ENCODE data around the gene OTUD5. TPM values are rescaled to one million over a fixed set of nuclear protein-coding genes. Genes with fewer than 3 reads are reported as not detected.

OTUD5 gene
- total RNA-seq, 2 donors from 2014 or later, result 91.0 to 91.6 TPM

DNA sequence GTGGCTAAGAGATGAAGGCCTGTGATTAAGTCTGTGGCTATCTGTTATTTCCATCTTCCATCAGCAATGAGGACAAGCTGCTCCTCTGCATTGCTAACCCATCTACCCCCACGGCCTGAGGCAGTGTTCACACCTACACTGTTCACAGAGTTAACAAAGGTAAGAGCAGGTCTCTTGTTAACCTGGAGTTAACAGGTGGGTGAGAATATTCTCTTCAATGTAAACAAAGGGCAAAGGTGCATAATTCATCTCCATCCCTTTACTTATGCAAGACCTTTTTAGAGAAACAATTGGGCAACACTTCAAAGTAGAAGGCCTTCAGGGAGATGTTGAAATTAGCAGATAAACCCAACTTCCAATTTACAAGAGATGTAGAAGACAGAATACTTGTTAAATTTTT lies 48.8 kb downstream of the OTUD5 start:
- ATAC-seq, result no peak
- no peaks in the 10 kb centered on the region for H3K9me3 ChIP-seq (ENCODE audit: control insufficient read depth, low read length, poor library complexity, severe bottlenecking)
- Mint-ChIP-seq H3K4me1 (peaks cover 25% of the 10 kb centered on the region), H3K27ac (no peak overlapping the region), H3K4me3 (peak overlapping the region; percentile 12), H3K36me3 (ENCODE audit: low read depth) (peaks cover 2% of the 10 kb centered on the region), H3K27me3 (no peaks in the 10 kb centered on the region)
- no peak for DNase-seq

DNA sequence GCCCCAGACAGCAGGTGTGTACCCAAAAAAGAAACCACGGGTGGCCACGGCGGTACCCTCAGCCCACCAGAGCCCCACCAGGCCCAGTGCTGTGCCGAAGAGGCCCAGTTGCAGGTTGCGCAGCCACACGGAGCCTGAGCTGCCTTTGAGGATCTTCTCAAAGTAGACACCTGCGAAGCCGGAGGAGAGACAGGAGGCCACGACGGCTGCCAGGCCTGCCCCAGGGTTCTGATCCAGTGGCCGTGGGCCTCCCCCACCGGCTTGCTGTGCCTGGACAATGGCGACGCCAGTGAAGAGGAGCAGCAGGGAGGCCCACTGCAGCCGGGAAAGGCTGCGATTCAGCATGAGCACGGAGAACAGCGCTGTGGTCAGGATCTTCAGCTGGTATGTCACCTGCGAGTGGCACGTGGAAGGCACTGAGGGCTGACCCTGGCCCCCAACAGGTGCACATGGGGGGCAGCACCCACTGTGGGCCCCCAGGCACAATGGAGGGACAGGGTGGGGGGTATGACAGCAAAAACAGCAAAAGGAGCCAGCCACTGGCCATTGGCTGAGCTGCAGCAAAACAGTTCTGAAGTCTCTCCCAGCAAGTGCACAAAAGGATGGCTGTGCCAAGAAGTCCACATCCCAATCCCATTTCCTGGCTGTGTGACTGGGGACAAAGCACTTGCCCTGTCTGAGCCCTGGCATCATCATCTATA lies 52.2 kb downstream of the OTUD5 start:
- no peaks in the 10 kb centered on the region for H3K9me3 ChIP-seq (ENCODE audit: control insufficient read depth, low read length, poor library complexity, severe bottlenecking)
- H3K36me3 Mint-ChIP-seq (ENCODE audit: low read depth), result peaks cover 2% of the 10 kb centered on the region
- ATAC-seq (no peak), DNase-seq (no peak)
- no peaks in the 10 kb centered on the region for H3K27me3 Mint-ChIP-seq
- no peak overlapping the region for H3K27ac Mint-ChIP-seq
- H3K4me3 Mint-ChIP-seq, result no peak overlapping the region
- H3K4me1 Mint-ChIP-seq, result peaks cover 2% of the 10 kb centered on the region

DNA sequence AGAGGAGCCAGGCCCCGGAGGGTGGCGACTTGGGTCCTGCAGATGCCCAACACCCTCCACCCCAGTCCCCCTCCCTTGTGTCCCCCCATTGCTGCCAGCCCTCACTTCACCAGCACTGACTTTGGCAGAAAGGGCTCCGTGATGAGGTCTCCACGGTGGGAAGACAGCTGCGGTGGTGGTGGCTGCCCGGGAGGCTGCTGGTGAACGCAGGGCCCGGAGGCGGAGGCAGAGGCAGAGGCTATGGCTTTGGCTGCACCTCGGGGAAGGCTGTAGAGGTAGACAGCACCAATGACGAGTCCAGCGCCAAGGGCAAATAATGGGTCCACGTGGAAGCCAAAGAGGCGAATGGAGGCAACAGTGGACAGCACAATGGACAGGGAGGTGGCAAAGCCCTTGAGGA lies 52.8 kb downstream of the OTUD5 start:
- H3K36me3 Mint-ChIP-seq (ENCODE audit: low read depth), result peaks cover 2% of the 10 kb centered on the region
- H3K27ac Mint-ChIP-seq, result no peak overlapping the region
- DNase-seq (no peak), ATAC-seq (no peak)
- H3K4me1 Mint-ChIP-seq, result peaks cover 2% of the 10 kb centered on the region
- no peak overlapping the region for H3K4me3 Mint-ChIP-seq
- no peaks in the 10 kb centered on the region for H3K27me3 Mint-ChIP-seq
- no peaks in the 10 kb centered on the region for H3K9me3 ChIP-seq (ENCODE audit: control insufficient read depth, low read length, poor library complexity, severe bottlenecking)

DNA sequence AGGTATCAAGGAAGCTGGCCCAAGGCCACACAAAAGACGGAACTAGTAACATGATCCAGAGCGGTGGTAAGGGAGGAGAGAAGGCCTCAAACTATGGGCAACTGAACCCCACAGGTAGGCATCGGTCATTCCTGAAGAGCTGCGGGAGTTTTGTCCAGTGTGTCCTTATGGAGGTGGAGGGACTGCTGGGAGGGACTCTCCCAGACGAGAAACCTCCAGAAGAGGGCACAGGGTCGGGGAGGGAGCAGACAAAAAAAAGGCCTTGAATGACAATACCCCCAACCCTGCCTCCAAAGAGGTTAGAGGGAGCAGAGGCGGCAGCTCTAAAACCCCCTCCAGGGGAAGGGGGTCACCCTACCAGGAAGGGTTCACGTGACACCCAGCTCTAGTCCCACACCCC lies 53.2 kb downstream of the OTUD5 start:
- Mint-ChIP-seq H3K36me3 (ENCODE audit: low read depth) (peaks cover 2% of the 10 kb centered on the region), H3K27ac (no peak overlapping the region), H3K4me3 (no peak overlapping the region), H3K27me3 (no peaks in the 10 kb centered on the region), H3K4me1 (peaks cover 2% of the 10 kb centered on the region)
- no peak for DNase-seq
- ATAC-seq, result no peak
- no peaks in the 10 kb centered on the region for H3K9me3 ChIP-seq (ENCODE audit: control insufficient read depth, low read length, poor library complexity, severe bottlenecking)

DNA sequence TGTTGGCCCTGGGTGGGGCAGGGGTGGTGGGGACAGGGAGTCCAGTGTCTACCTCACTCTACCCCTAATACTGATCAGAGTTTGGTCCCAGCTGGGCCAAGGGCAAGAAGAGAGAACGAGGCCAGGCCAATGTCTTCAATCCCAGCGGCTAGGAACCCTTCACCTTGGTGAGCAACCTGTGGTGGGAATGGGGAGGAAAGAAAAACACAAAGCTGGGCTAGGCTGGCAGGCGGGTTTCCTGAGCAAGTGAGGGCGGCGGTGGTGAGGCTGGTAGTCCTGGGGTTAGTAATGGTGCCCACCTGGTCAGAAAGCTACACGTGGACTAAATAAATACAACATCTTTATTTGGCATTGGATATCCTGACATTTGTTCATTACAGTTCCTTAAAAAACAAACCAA lies 54.1 kb downstream of the OTUD5 start:
- Mint-ChIP-seq H3K27me3 (no peaks in the 10 kb centered on the region), H3K4me3 (peak overlapping the region; percentile 15), H3K27ac (peak overlapping the region; percentile 34), H3K4me1 (peaks cover 4% of the 10 kb centered on the region), H3K36me3 (ENCODE audit: low read depth) (peaks cover 2% of the 10 kb centered on the region)
- H3K9me3 ChIP-seq (ENCODE audit: control insufficient read depth, low read length, poor library complexity, severe bottlenecking), result no peaks in the 10 kb centered on the region
- DNase-seq (no peak), ATAC-seq (no peak)

DNA sequence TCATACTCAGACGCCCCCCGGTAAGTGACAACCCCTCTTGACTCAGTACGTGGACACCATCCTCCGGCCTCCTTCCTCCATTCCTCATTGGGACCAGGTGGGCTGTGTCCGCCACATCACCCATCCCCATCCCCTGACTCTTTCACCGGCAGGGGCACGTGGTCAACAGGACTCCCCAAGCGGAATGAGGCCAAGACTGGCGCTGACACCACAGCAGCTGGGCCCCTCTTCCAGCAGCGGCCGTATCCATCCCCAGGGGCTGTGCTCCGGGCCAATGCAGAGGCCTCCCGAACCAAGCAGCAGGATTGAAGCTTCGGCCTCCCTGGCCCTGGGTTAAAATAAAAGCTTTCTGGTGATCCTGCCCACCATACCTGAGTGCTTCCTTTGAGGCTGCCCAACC lies 54.6 kb downstream of the OTUD5 start:
- H3K36me3 Mint-ChIP-seq (ENCODE audit: low read depth), result peaks cover 2% of the 10 kb centered on the region
- H3K27me3 Mint-ChIP-seq, result no peaks in the 10 kb centered on the region
- ATAC-seq, result no peak
- H3K9me3 ChIP-seq (ENCODE audit: control insufficient read depth, low read length, poor library complexity, severe bottlenecking), result no peaks in the 10 kb centered on the region
- H3K27ac Mint-ChIP-seq, result peak overlapping the region; percentile 34
- DNase-seq, result no peak
- peaks cover 9% of the 10 kb centered on the region for H3K4me1 Mint-ChIP-seq
- no peak overlapping the region for H3K4me3 Mint-ChIP-seq

DNA sequence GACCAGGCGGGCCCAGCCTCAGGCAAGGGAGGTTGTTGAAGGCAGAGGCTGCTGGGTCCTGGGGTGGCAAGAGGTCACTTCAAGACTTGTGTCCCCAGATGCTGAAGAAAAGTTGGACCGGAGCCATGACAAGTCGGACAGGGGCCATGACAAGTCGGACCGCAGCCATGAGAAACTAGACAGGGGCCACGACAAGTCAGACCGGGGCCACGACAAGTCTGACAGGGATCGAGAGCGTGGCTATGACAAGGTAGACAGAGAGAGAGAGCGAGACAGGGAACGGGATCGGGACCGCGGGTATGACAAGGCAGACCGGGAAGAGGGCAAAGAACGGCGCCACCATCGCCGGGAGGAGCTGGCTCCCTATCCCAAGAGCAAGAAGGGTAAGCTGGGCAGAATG lies 55.3 kb downstream of the OTUD5 start:
- ATAC-seq (no peak), DNase-seq (no peak)
- H3K4me1 Mint-ChIP-seq, result peaks cover 10% of the 10 kb centered on the region
- H3K4me3 Mint-ChIP-seq, result no peak overlapping the region
- H3K9me3 ChIP-seq (ENCODE audit: control insufficient read depth, low read length, poor library complexity, severe bottlenecking), result no peaks in the 10 kb centered on the region
- peak overlapping the region; percentile 34 for H3K27ac Mint-ChIP-seq
- H3K27me3 Mint-ChIP-seq, result no peaks in the 10 kb centered on the region
- peaks cover 2% of the 10 kb centered on the region for H3K36me3 Mint-ChIP-seq (ENCODE audit: low read depth)

DNA sequence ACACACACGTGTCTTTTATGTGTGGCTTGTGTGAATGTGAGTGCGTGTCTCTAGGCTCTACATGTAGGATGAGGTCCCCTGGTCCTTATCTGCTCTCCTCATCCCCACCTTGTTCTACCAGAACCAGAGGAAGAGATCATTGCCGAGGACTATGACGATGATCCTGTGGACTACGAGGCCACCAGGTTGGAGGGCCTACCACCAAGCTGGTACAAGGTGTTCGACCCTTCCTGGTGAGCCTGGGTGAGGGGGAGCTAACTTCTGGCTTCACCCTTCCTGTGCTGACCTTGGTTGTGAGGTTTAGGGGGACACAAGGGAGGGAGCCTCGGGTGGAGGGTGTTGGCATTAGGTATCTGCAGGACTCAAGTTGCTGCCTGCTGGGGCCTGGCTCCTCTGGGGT lies 56.3 kb downstream of the OTUD5 start:
- peaks cover 13% of the 10 kb centered on the region for H3K4me1 Mint-ChIP-seq
- no peak for DNase-seq
- H3K4me3 Mint-ChIP-seq, result no peak overlapping the region
- H3K27me3 Mint-ChIP-seq, result no peaks in the 10 kb centered on the region
- H3K27ac Mint-ChIP-seq, result peak overlapping the region; percentile 49
- ATAC-seq, result no peak
- no peaks in the 10 kb centered on the region for H3K9me3 ChIP-seq (ENCODE audit: control insufficient read depth, low read length, poor library complexity, severe bottlenecking)
- peaks cover 2% of the 10 kb centered on the region for H3K36me3 Mint-ChIP-seq (ENCODE audit: low read depth)

DNA sequence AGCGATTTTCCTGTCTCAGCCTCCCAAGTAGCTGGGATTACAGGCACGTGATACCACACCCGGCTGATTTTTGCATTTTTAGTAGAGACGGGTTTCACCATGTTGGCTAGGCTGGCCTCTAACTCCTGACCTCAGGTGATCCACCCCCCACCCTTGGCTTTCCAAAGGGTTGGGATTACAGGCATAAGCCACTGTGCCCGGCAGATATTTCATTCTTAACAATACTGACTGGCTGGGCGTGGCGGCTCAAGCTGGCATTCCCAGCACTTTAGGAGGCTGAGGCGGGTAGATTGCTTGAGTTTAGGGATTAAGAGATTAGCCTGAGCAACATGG lies 58.4 kb downstream of the OTUD5 start:
- peak overlapping the region; percentile 28 for H3K4me3 Mint-ChIP-seq
- H3K27me3 Mint-ChIP-seq, result no peaks in the 10 kb centered on the region
- peaks cover 2% of the 10 kb centered on the region for H3K36me3 Mint-ChIP-seq (ENCODE audit: low read depth)
- no peak overlapping the region for H3K27ac Mint-ChIP-seq
- peaks cover 13% of the 10 kb centered on the region for H3K4me1 Mint-ChIP-seq
- H3K9me3 ChIP-seq (ENCODE audit: control insufficient read depth, low read length, poor library complexity, severe bottlenecking), result no peaks in the 10 kb centered on the region
- DNase-seq (no peak), ATAC-seq (no peak)

DNA sequence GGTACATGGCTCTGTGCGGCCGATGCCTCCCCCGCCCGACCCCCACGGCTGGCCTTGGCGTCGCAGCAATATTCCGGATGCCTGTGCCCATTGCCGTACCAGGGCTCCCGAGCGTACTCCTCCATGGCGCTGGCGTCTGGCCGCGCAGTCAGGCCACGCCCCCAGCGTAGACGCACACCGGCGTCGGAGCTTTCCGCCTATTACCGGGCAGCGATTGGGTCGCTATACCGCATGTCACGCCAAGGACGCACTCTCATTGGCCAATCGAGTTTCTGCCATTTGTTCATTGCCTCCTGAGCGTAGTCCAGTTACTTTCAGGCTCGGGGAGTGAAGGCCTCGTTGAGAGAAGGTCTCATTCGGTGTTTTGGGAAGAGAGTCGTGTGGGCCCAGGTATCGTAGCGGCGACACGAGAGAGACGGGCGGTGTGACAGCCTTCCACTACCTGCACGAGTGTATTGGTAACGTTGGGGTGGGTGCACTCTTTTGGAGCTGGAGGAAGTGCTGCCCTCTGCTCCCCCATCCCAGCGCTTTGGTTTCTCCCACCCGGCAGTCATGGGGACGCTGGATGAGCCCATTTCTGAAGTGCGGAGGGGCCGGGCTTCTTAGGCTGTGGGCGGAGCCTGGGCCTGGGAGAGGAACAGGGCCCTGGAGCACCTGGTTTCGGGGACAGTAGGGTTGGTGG lies 59.6 kb downstream of the OTUD5 start, which contains the start of the genes PQBP1 and TIMM17B:
Gene PQBP1 (plus strand): TSS at position 306 of the 682 bp plus-strand sequence. CDS start 580 bp downstream, outside the sequence.
Gene TIMM17B (minus strand): TSS at position 144 of the 682 bp plus-strand sequence. CDS start 19 bp downstream, at position 125.
- peak; percentile 86 for ATAC-seq
- H3K36me3 Mint-ChIP-seq (ENCODE audit: low read depth), result peaks cover 2% of the 10 kb centered on the region

DNA sequence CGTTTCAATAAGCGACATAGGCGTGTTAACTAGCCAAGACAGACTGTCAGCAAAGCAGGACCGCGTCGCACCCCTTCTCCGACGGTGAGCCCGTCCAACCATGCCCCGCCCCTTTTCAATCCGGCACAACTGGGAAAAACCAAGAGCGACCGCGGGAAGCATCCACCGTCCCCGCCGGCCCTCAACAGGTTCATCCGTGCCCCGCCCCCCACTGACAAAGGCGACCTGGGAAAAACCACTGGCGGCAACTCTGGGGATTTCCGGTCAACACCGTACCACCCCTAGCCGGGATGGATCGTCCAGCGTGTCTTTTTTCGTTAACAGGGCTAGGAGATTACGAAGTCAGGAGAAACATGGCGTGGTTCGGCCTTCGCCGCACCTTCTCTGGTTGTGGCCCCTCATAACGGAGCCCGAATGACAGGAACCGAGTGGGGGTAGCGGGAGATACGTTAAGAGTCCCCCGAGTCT lies 60.2 kb downstream of the OTUD5 start:
- Mint-ChIP-seq H3K4me3 (peak overlapping the region; percentile 95), H3K27me3 (no peaks in the 10 kb centered on the region), H3K4me1 (peaks cover 11% of the 10 kb centered on the region), H3K36me3 (ENCODE audit: low read depth) (peaks cover 1% of the 10 kb centered on the region), H3K27ac (peak overlapping the region; percentile 93)
- no peaks in the 10 kb centered on the region for H3K9me3 ChIP-seq (ENCODE audit: control insufficient read depth, low read length, poor library complexity, severe bottlenecking)
- peak; percentile 41 for ATAC-seq
- peak in 2 of 3 donors; percentile 48 to 60 for DNase-seq

More for the DNA sequence above, 59.6 kb downstream of the OTUD5 start, which contains the start of the genes PQBP1 and TIMM17B:
- peak within 1 kb of the TSS; percentile 95 for H3K4me3 Mint-ChIP-seq
- H3K27ac Mint-ChIP-seq, result peak within 1 kb of the TSS; percentile 93
- peak; percentile 73 to 81 (median 78) for DNase-seq
- no peaks in the 10 kb centered on the region for H3K9me3 ChIP-seq (ENCODE audit: control insufficient read depth, low read length, poor library complexity, severe bottlenecking)
- H3K4me1 Mint-ChIP-seq, result peaks cover 11% of the 10 kb centered on the region
- no peaks in the 10 kb centered on the region for H3K27me3 Mint-ChIP-seq

DNA sequence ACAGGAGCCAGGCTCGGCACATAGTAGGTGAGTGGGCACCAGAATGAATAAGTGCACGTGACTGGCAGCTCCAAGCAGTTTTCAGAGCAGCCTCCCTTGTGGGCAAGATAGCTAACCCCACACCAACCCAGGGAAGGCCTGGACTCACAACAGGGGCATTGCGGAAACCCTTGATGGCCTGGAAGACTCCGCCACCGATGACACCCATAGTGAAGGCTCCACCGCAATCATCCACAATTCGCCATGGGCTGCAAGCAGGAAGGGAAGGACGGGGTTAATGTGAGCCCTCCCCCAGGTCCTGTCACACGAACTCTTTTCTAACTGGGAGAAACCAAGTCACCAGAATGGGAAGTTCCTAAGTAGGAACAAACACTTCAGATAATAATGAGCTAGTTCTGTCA lies 60.8 kb downstream of the OTUD5 start:
- DNase-seq (no peak), ATAC-seq (no peak)
- H3K4me1 Mint-ChIP-seq, result peaks cover 14% of the 10 kb centered on the region
- H3K36me3 Mint-ChIP-seq (ENCODE audit: low read depth), result no peaks in the 10 kb centered on the region
- no peaks in the 10 kb centered on the region for H3K9me3 ChIP-seq (ENCODE audit: control insufficient read depth, low read length, poor library complexity, severe bottlenecking)
- H3K4me3 Mint-ChIP-seq, result peak overlapping the region; percentile 95
- peak overlapping the region; percentile 93 for H3K27ac Mint-ChIP-seq
- H3K27me3 Mint-ChIP-seq, result no peaks in the 10 kb centered on the region

DNA sequence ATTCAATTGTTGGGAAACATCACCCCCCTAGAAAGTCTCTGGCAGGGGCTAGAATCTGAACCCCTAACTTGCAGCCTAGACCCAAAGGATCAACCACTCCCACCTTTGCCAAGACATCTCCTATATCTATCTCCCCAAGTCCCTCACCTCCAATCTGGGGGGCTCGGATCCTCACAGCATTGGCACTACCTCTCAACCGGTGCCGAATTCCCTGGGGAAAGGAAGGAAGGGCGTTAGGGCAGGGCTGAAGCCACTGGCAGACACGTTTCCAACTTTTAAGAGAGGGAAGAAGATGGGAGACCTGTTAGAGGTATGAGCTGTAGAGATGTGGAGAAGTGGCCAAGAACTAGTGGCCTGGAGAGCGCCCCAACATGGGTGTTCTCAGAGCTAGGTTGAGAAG lies 62.5 kb downstream of the OTUD5 start:
- Mint-ChIP-seq H3K27ac (no peak overlapping the region), H3K27me3 (no peaks in the 10 kb centered on the region), H3K4me1 (peaks cover 24% of the 10 kb centered on the region), H3K36me3 (ENCODE audit: low read depth) (no peaks in the 10 kb centered on the region), H3K4me3 (peak overlapping the region; percentile 75)
- ATAC-seq, result no peak
- DNase-seq, result no peak
- H3K9me3 ChIP-seq (ENCODE audit: control insufficient read depth, low read length, poor library complexity, severe bottlenecking), result no peaks in the 10 kb centered on the region

Data from T-helper 17 cell (primary cell).